SK-N-SH (cell line): ENCODE results near the gene SOBP.

Experiments used
- FOXJ3 ChIP-seq: sonication (generic); formaldehyde crosslinking; IDR thresholded peaks from 2 replicates; pipeline ENCODE4 v1.5.1; 2020; ENCODE audit warnings: mild to moderate bottlenecking, missing genetic modification reagents
- JUND ChIP-seq: IDR thresholded peaks from 2 replicates; pipeline ENCODE4 v1.4.0; 2012
- MXI1 ChIP-seq: IDR thresholded peaks from 2 replicates; pipeline ENCODE4 v1.6.1; 2012; ENCODE audit warnings: mild to moderate bottlenecking, low read depth, low read length, improper control_type of control experiment
- NFIC ChIP-seq: IDR thresholded peaks from 2 replicates; pipeline ENCODE4 v1.4.0; 2012; ENCODE audit warnings: borderline replicate concordance
- POLR2AphosphoS5 ChIP-seq: IDR thresholded peaks from 2 replicates; pipeline ENCODE4 v1.6.1; 2012; ENCODE audit warnings: low read depth, low read length
- RAD21 ChIP-seq: IDR thresholded peaks from 2 replicates; pipeline ENCODE4 v1.6.1; 2012; ENCODE audit warnings: mild to moderate bottlenecking, low read length
- REST ChIP-seq: IDR thresholded peaks from 2 replicates; pipeline ENCODE4 v1.6.1; 2012; ENCODE audit warnings: mild to moderate bottlenecking, low read depth, low read length, moderate library complexity
- RFX5 ChIP-seq: IDR thresholded peaks from 2 replicates; pipeline ENCODE4 v1.6.1; 2012; ENCODE audit warnings: mild to moderate bottlenecking, improper control_type of control experiment, low read length
- YY1 ChIP-seq: IDR thresholded peaks from 2 replicates; pipeline ENCODE4 v1.4.0; 2012; ENCODE audit warnings: low read depth, mild to moderate bottlenecking
- TF ChIP-seq, protein P1 (sequence below): fragments of 200-600 bp; sonication (generic); IDR thresholded peaks from 2 replicates; pipeline ENCODE4 v1.6.1; 2017; ENCODE audit warnings: antibody characterized with exemption, mild to moderate bottlenecking, moderate library complexity

DNA sequence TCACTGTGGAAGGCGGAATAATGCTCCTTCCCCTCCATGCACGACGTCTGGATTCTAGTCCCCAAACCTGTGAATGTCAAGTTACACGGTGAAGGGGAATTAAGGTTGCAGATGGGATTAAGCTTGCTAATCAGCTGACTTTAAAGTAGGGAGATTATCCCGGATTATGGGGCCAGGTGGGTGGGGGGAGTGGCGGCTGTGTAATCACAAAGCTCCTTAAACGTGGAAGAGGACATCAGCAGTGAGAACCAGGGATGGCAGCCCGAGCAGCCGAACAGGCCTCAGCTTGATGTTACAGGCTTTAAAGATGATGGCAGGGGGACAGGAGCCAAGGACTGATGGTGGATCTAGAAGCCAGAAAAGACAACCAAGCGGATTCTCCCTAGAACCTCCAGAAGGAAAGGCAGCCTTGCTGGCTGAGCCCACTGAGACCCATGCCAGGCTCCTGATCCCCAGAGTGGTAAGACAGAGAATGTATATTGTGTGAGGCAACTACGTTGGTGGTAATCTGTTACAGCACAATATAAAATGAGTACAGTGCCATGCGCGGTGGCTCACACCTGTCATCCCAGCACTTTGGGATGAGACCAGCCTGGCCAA, 216.7 kb downstream of the SOBP start:
- TF ChIP-seq JUND = no peak
- no peak for TF ChIP-seq REST
- TF ChIP-seq RFX5 = no peak
- TF ChIP-seq, protein P1, sequence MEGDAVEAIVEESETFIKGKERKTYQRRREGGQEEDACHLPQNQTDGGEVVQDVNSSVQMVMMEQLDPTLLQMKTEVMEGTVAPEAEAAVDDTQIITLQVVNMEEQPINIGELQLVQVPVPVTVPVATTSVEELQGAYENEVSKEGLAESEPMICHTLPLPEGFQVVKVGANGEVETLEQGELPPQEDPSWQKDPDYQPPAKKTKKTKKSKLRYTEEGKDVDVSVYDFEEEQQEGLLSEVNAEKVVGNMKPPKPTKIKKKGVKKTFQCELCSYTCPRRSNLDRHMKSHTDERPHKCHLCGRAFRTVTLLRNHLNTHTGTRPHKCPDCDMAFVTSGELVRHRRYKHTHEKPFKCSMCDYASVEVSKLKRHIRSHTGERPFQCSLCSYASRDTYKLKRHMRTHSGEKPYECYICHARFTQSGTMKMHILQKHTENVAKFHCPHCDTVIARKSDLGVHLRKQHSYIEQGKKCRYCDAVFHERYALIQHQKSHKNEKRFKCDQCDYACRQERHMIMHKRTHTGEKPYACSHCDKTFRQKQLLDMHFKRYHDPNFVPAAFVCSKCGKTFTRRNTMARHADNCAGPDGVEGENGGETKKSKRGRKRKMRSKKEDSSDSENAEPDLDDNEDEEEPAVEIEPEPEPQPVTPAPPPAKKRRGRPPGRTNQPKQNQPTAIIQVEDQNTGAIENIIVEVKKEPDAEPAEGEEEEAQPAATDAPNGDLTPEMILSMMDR = no peak
- no peak for TF ChIP-seq NFIC
- TF ChIP-seq YY1 = no peak
- no peak for TF ChIP-seq POLR2AphosphoS5
- no peak for TF ChIP-seq MXI1
- no peak for TF ChIP-seq FOXJ3 (CRISPR knock-in tag)
- no peak for TF ChIP-seq RAD21
